Muscle of leg (tissue), 16 donors: ENCODE measurements around the gene CHRNB2. TPM values are rescaled to one million over a fixed set of nuclear protein-coding genes. Genes with fewer than 3 reads are reported as not detected.
"Not testable (repeated sequence)": the region's sequence is repeated elsewhere in the genome, so short reads cannot be mapped to it uniquely, and the experiment has no call there.

ENCODE experiments used
- DNase-seq: peaks from one replicate; pipeline ENCODE4 v3.0.0; 2013
- H3K27ac ChIP-seq: one replicate; pipeline ENCODE4 v1.5.1; 2013; ENCODE audit warnings: mild to moderate bottlenecking, low read length, control low read depth
- H3K27me3 ChIP-seq: one replicate; pipeline ENCODE4 v1.6.1; 2013; ENCODE audit warnings: low read length; ENCODE audit not compliant: control insufficient read depth, insufficient read depth
- H3K36me3 ChIP-seq: one replicate; pipeline ENCODE4 v1.6.1; 2013; ENCODE audit warnings: low read length; ENCODE audit not compliant: control insufficient read depth, insufficient read depth
- H3K4me1 ChIP-seq: one replicate; pipeline ENCODE4 v1.6.1; 2013; ENCODE audit warnings: low read length; ENCODE audit not compliant: control insufficient read depth, insufficient read depth
- H3K4me3 ChIP-seq: one replicate; pipeline ENCODE4 v1.5.1; 2013; ENCODE audit warnings: low read length, control low read depth
- H3K9me3 ChIP-seq: replicated peaks from 2 replicates; pipeline ENCODE4 v1.6.1; 2013; ENCODE audit warnings: low read depth, low read length; ENCODE audit not compliant: control insufficient read depth
- WGBS: methylation state at CpG from one replicate; pipeline ENCODE4 v1.1.5; 2013; ENCODE audit warnings: missing lambda C conversion rate; ENCODE audit not compliant: insufficient coverage; 5-methylcytosine and 5-hydroxymethylcytosine counted together
- long read RNA-seq, 11 donors: transcript quantifications; one replicate each; lab custom pipeline, GENCODE V29; 2026
- polyA plus RNA-seq, 8 donors: library from polyadenylated mRNA; unstranded; fragments of 120-200 nt; gene quantifications; one replicate each; pipeline versions ENCODE4 v1.2.1 to v1.2.3, GENCODE V29; 2013; ENCODE audit warnings: inconsistent platforms in 1 of 8, low replicate concordance in 1 of 8; ENCODE audit not compliant: insufficient read length in 8 of 8, insufficient read depth in 1 of 8
- total RNA-seq: library from RNA; stranded (reverse); fragments of 120-200 nt; gene quantifications from one replicate; pipeline ENCODE4 v1.2.4, GENCODE V29; 2013

Gene CHRNB2, protein sequence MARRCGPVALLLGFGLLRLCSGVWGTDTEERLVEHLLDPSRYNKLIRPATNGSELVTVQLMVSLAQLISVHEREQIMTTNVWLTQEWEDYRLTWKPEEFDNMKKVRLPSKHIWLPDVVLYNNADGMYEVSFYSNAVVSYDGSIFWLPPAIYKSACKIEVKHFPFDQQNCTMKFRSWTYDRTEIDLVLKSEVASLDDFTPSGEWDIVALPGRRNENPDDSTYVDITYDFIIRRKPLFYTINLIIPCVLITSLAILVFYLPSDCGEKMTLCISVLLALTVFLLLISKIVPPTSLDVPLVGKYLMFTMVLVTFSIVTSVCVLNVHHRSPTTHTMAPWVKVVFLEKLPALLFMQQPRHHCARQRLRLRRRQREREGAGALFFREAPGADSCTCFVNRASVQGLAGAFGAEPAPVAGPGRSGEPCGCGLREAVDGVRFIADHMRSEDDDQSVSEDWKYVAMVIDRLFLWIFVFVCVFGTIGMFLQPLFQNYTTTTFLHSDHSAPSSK
- 0.09 TPM for total RNA-seq
- 1 to 10 TPM in 1 of 8 donors, under 1 TPM in 7; 0.06 to 1.1 (median 0.22) TPM for polyA plus RNA-seq
- long read RNA-seq, donor 1: 0 reads
- long read RNA-seq, donor 2: 0 reads
- long read RNA-seq, donor 3: 0 reads
- long read RNA-seq, donor 4: 0 reads
- long read RNA-seq, donor 5: 0 reads
- long read RNA-seq, donor 6: 0 reads
- long read RNA-seq, donor 7: 0 reads
- long read RNA-seq, donor 8: 0 reads
- long read RNA-seq, donor 9: 0 reads
- long read RNA-seq, donor 10, partial matches to known transcripts: 11 of 18 reads
- long read RNA-seq, donor 10, other reads (novel, unspliced or antisense): 7 of 18 reads
- long read RNA-seq, donor 11: 0 reads

DNA sequence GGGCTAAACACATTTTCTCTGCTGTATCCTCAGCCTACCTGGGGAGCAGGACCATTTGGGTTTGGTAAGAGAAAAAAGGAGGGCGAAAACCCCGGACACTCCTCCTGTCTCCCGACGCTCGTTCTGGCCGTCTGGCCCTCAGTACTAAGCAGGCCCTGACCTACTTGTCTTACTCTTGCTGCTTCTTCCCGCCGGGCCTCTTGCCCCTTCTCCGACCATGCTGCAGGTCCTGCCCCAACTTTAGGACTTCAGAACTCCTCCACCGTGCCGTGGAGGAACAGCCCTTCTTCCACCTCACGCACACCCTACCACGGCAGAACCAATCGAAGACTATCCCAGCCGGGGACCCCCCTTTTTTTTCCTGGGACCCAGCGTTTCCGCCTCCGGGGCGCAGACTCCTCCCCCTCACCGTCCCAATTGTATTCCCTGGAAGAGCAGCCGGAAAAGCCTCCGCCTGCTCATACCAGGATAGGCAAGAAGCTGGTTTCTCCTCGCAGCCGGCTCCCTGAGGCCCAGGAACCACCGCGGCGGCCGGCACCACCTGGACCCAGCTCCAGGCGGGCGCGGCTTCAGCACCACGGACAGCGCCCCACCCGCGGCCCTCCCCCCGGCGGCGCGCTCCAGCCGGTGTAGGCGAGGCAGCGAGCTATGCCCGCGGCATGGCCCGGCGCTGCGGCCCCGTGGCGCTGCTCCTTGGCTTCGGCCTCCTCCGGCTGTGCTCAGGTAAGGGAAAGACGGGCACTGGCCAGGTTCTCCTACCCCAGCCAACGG, at the start of gene CHRNB2:
CHRNB2 (plus strand) TSS at position 393 of the 771 bp plus-strand sequence; CDS start at position 660, 267 bp downstream.
- H3K4me1 ChIP-seq: peaks cover 8% of the 10 kb centered on the region
- H3K9me3 ChIP-seq: no peaks in the 10 kb centered on the region
- H3K36me3 ChIP-seq: no peaks in the 10 kb centered on the region
- peak; percentile 63 for DNase-seq
- under 1% methylated on average over 40 of the region's 53 CpGs for WGBS
- H3K4me3 ChIP-seq: no peak within 1 kb of the TSS
- no peak within 1 kb of the TSS for H3K27ac ChIP-seq
- H3K27me3 ChIP-seq: peaks cover 40% of the 10 kb centered on the region

GRCh38 chr1:154519591-154519991, 48.0 kb upstream of the CHRNB2 start:
- Histone ChIP-seq H3K36me3 (no peaks in the 10 kb centered on the region), H3K4me3 (no peak overlapping the region), H3K4me1 (no peaks in the 10 kb centered on the region), H3K9me3 (no peaks in the 10 kb centered on the region), H3K27ac (no peak overlapping the region), H3K27me3 (peaks cover 10% of the 10 kb centered on the region)
- DNase-seq: peak; percentile 26
- 59% methylated on average over 5 of the region's 9 CpGs for WGBS

DNA sequence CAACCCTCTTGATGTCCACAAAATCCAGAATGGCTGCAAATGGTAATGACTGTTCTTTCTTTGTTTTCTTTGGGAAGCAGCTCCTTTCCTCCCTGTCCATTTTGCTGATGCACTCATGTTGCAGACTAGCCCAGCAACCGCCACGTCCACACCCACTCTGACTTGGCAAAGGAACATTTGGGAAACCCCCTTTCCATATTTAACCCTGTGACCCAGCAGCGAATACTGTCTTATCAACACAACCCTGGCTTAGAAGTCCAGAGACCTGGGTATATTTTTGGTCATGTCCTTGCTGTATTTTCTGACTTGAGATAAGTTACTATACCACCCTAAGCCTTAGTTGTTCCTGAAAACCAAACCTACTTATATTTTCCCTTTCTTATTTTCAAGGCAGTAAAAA, 47.2 kb upstream of the CHRNB2 start:
- peak; percentile 17 for DNase-seq
- Histone ChIP-seq H3K4me3 (no peak overlapping the region), H3K4me1 (no peaks in the 10 kb centered on the region), H3K27me3 (peaks cover 10% of the 10 kb centered on the region), H3K27ac (no peak overlapping the region), H3K9me3 (no peaks in the 10 kb centered on the region), H3K36me3 (no peaks in the 10 kb centered on the region)
- WGBS: no CpG with 5 or more reads among the region's 3 CpGs

DNA sequence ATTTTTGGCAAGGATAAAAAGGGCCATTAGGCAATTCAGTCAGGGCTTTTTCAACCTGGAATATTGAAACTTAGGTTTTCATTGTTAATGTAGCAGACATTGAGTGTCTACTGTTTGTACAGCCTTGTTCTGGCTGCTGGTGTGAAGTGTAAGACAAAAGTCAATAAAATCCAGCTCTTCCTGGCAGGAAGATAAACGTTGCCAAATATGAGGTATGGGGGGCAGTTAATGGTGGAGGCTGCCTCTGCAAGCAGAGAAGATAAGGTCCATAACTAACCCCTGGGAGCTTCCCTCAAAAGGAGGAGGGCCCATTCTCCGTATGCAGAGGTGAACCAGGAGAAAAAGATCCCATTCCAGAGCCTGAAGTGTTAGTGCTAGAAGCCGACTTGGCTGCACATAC, 45.9 kb upstream of the CHRNB2 start:
- no peak for DNase-seq
- WGBS: 54% methylated on average over 2 of the region's 3 CpGs
- Histone ChIP-seq H3K9me3 (no peaks in the 10 kb centered on the region), H3K27me3 (peaks cover 10% of the 10 kb centered on the region), H3K27ac (no peak overlapping the region), H3K4me1 (no peaks in the 10 kb centered on the region), H3K36me3 (no peaks in the 10 kb centered on the region), H3K4me3 (no peak overlapping the region)

GRCh38 chr1:154524881-154525280, 42.7 kb upstream of the CHRNB2 start:
- peaks cover 10% of the 10 kb centered on the region for H3K27me3 ChIP-seq
- no peaks in the 10 kb centered on the region for H3K4me1 ChIP-seq
- H3K27ac ChIP-seq: no peak overlapping the region
- DNase-seq: peak; percentile 19
- no peaks in the 10 kb centered on the region for H3K36me3 ChIP-seq
- no peak overlapping the region for H3K4me3 ChIP-seq
- H3K9me3 ChIP-seq: no peaks in the 10 kb centered on the region

GRCh38 chr1:154527192-154527591, 40.4 kb upstream of the CHRNB2 start:
- no peak for DNase-seq
- H3K27me3 ChIP-seq: peaks cover 5% of the 10 kb centered on the region
- no peak overlapping the region for H3K4me3 ChIP-seq
- no peaks in the 10 kb centered on the region for H3K9me3 ChIP-seq
- no peaks in the 10 kb centered on the region for H3K36me3 ChIP-seq
- 73% methylated on average over 2 of the region's 6 CpGs for WGBS
- no peaks in the 10 kb centered on the region for H3K4me1 ChIP-seq
- H3K27ac ChIP-seq: no peak overlapping the region

- Histone ChIP-seq H3K4me3 (no peak overlapping the region), H3K4me1 (no peaks in the 10 kb centered on the region), H3K27me3 (no peaks in the 10 kb centered on the region), H3K9me3 (no peaks in the 10 kb centered on the region), H3K27ac (no peak overlapping the region), H3K36me3 (no peaks in the 10 kb centered on the region)
- WGBS: no CpG with 5 or more reads among the region's 6 CpGs
- DNase-seq: no peak
Measured at GRCh38 chr1:154529308-154529707, 38.3 kb upstream of the CHRNB2 start.

GRCh38 chr1:154531950-154532349, 35.6 kb upstream of the CHRNB2 start:
- not testable (repeated sequence) for H3K4me3 ChIP-seq, H3K36me3 ChIP-seq, H3K27me3 ChIP-seq, H3K9me3 ChIP-seq, H3K4me1 ChIP-seq, H3K27ac ChIP-seq, DNase-seq
- WGBS: 91% methylated on average over 12 of the region's 13 CpGs

DNA sequence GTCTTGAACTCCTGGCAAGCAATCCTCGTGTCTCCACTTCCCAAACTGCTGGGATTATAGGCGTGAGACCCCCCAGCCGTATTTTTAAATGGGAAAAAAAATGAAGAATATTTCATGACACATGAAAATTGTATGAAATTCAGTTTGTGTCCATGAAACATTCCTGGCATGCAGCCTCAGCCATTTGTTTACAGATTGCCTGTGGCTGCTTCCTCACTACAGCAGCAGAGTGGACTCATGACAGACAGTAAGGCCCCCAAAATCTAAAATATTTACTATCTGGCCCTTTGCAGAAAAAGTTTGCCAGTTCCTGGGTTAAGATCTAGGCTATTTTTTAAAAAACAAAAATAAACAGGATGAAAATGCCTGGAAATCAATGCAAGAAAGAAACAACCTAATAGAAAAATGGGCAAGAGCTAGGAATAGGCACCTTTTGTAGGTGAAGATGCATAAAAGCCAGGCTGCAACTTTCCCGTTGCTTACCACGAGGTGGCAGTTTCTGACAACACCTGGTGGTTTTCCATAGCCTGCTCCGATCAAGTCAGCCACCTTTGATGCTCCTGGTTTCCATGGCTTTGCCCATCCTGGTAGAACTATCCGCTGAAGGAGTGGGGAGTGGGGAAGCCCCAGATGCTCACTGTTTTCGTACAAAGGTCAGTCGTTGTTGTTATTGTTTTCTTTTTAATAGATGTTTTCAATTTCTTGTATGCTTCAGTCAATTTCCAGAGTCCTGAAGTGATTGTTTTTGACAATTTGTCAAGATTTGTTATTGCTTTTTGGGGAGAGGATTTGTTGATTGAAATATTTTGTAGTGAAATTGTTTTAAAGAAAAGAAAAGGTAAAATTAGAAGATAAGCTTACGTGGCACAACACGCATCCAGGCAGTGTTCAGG, 33.4 kb upstream of the CHRNB2 start:
- no peak overlapping the region for H3K4me3 ChIP-seq
- H3K4me1 ChIP-seq: no peaks in the 10 kb centered on the region
- H3K27me3 ChIP-seq: peaks cover 9% of the 10 kb centered on the region
- WGBS: 48% methylated on average over 4 of the region's 11 CpGs
- peaks cover 2% of the 10 kb centered on the region for H3K9me3 ChIP-seq
- DNase-seq: no peak
- H3K36me3 ChIP-seq: no peaks in the 10 kb centered on the region
- no peak overlapping the region for H3K27ac ChIP-seq
